ENCODE measurements around the gene ZXDA.

The ZXDA gene

DNA sequence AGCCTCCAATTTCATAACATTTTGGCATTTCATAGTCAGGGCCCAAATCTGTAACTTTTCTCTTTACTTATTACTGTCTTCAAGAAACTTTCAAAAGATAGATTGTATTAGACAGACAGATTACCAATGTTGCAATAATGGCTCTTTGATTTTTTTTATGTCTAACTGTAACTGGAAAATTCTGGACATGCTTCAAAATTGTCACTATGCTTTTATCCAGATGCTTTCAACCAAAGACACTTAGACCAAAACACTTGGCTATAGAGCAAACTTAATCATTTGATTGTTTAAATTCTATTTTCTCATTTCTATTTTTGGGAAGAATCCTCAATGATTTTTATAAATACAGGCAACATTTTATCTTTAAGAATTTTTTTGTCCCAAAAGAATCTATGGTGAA is 10.4 kb downstream of the ZXDA start:
- ATAC-seq (ENCODE audit: insufficient read depth, low read depth) (no peak), DNase-seq (no peak)
- Histone ChIP-seq H3K27ac (ENCODE audit: low read length) (no peak overlapping the region), H3K4me3 (ENCODE audit: low read depth in 1 of 2, low read length in 2 of 2) (no peak overlapping the region), H3K4me1 (ENCODE audit: insufficient read depth, low read length) (no peaks in the 10 kb centered on the region), H3K79me2 (ENCODE audit: insufficient read depth, low read length) (peaks cover under 1% of the 10 kb centered on the region; the same call in 1 of the 2 replicates), H2AFZ (ENCODE audit: low read depth, low read length) (no peak overlapping the region), H3K9me3 (ENCODE audit: insufficient read depth, low read length, severe bottlenecking) (no peaks in the 10 kb centered on the region), H4K20me1 (ENCODE audit: insufficient read depth, low read length) (no peaks in the 10 kb centered on the region), H3K36me3 (ENCODE audit: insufficient read depth, low read length) (peaks cover 3% of the 10 kb centered on the region; the same call in 1 of the 2 replicates), H3K9ac (ENCODE audit: low read depth, low read length) (no peak overlapping the region), H3K4me2 (ENCODE audit: insufficient read depth, low read length) (no peak overlapping the region), H3K27me3 (ENCODE audit: insufficient read depth, low read length, poor library complexity) (no peaks in the 10 kb centered on the region)
- no peak for TF ChIP-seq EZH2 (IDR thresholded peaks at IDR 0.05; ENCODE audit: borderline replicate concordance, low read depth, low read length, severe bottlenecking)
- TF ChIP-seq, protein P1, sequence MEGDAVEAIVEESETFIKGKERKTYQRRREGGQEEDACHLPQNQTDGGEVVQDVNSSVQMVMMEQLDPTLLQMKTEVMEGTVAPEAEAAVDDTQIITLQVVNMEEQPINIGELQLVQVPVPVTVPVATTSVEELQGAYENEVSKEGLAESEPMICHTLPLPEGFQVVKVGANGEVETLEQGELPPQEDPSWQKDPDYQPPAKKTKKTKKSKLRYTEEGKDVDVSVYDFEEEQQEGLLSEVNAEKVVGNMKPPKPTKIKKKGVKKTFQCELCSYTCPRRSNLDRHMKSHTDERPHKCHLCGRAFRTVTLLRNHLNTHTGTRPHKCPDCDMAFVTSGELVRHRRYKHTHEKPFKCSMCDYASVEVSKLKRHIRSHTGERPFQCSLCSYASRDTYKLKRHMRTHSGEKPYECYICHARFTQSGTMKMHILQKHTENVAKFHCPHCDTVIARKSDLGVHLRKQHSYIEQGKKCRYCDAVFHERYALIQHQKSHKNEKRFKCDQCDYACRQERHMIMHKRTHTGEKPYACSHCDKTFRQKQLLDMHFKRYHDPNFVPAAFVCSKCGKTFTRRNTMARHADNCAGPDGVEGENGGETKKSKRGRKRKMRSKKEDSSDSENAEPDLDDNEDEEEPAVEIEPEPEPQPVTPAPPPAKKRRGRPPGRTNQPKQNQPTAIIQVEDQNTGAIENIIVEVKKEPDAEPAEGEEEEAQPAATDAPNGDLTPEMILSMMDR (IDR thresholded peaks at IDR 0.05; ENCODE audit: borderline replicate concordance, extremely low read depth, low read length, poor library complexity, severe bottlenecking) = no peak

GRCh38 chrX:57899064-57899463 is 11.2 kb downstream of the ZXDA start:
- Histone ChIP-seq H2AFZ (ENCODE audit: low read depth, low read length) (no peak overlapping the region), H3K36me3 (ENCODE audit: insufficient read depth, low read length) (no peaks in the 10 kb centered on the region), H3K4me1 (ENCODE audit: insufficient read depth, low read length) (no peaks in the 10 kb centered on the region), H3K9ac (ENCODE audit: low read depth, low read length) (no peak overlapping the region), H3K27me3 (ENCODE audit: insufficient read depth, low read length, poor library complexity) (no peaks in the 10 kb centered on the region), H3K4me2 (ENCODE audit: insufficient read depth, low read length) (no peak overlapping the region), H4K20me1 (ENCODE audit: insufficient read depth, low read length) (no peaks in the 10 kb centered on the region), H3K9me3 (ENCODE audit: insufficient read depth, low read length, severe bottlenecking) (no peaks in the 10 kb centered on the region), H3K79me2 (ENCODE audit: insufficient read depth, low read length) (no peaks in the 10 kb centered on the region; the same call in 1 of the 2 replicates), H3K4me3 (ENCODE audit: low read depth in 1 of 2, low read length in 2 of 2) (no peak overlapping the region), H3K27ac (ENCODE audit: low read length) (no peak overlapping the region)
- ATAC-seq (ENCODE audit: insufficient read depth, low read depth) = no peak
- no peak for DNase-seq
- TF ChIP-seq, protein P1 (IDR thresholded peaks at IDR 0.05; ENCODE audit: borderline replicate concordance, extremely low read depth, low read length, poor library complexity, severe bottlenecking) = no peak
- no peak for TF ChIP-seq EZH2 (IDR thresholded peaks at IDR 0.05; ENCODE audit: borderline replicate concordance, low read depth, low read length, severe bottlenecking)

- Histone ChIP-seq H3K4me2 (ENCODE audit: insufficient read depth, low read length) (no peak overlapping the region), H3K4me3 (ENCODE audit: low read depth in 1 of 2, low read length in 2 of 2) (no peak overlapping the region), H3K9me3 (ENCODE audit: insufficient read depth, low read length, severe bottlenecking) (no peaks in the 10 kb centered on the region), H3K4me1 (ENCODE audit: insufficient read depth, low read length) (no peaks in the 10 kb centered on the region), H4K20me1 (ENCODE audit: insufficient read depth, low read length) (no peaks in the 10 kb centered on the region), H3K9ac (ENCODE audit: low read depth, low read length) (no peak overlapping the region), H3K27ac (ENCODE audit: low read length) (no peak overlapping the region), H2AFZ (ENCODE audit: low read depth, low read length) (no peak overlapping the region), H3K79me2 (ENCODE audit: insufficient read depth, low read length) (no peaks in the 10 kb centered on the region), H3K36me3 (ENCODE audit: insufficient read depth, low read length) (no peaks in the 10 kb centered on the region), H3K27me3 (ENCODE audit: insufficient read depth, low read length, poor library complexity) (no peaks in the 10 kb centered on the region)
- ATAC-seq (ENCODE audit: insufficient read depth, low read depth) (no peak), DNase-seq (no peak)
- no peak for TF ChIP-seq EZH2 (IDR thresholded peaks at IDR 0.05; ENCODE audit: borderline replicate concordance, low read depth, low read length, severe bottlenecking)
- TF ChIP-seq, protein P1 (IDR thresholded peaks at IDR 0.05; ENCODE audit: borderline replicate concordance, extremely low read depth, low read length, poor library complexity, severe bottlenecking) = no peak
Observed at GRCh38 chrX:57871463-57871862, 38.8 kb downstream of the ZXDA start.
